Endometrial microvascular endothelial cells (primary cell): ENCODE data around the gene CHAF1A. TPM values are rescaled to one million over a fixed set of nuclear protein-coding genes. Genes with fewer than 3 reads are reported as not detected.

Source experiments
- in situ Hi-C: cut with HindIII; loops from 2 replicates; pipeline ENCODE4 v1.10.0; 2017; ENCODE audit warnings: low sequenced_read_pairs, low pct_unique_long_range_greater_than_20kb; ENCODE audit errors: inconsistent ontology term
- total RNA-seq: library from RNA; depleted of rRNA; stranded (reverse); fragments of >200 nt; gene quantifications from one replicate; pipeline ENCODE4 v1.2.3, GENCODE V29; 2015; ENCODE audit errors: inconsistent ontology term

The CHAF1A gene, protein sequence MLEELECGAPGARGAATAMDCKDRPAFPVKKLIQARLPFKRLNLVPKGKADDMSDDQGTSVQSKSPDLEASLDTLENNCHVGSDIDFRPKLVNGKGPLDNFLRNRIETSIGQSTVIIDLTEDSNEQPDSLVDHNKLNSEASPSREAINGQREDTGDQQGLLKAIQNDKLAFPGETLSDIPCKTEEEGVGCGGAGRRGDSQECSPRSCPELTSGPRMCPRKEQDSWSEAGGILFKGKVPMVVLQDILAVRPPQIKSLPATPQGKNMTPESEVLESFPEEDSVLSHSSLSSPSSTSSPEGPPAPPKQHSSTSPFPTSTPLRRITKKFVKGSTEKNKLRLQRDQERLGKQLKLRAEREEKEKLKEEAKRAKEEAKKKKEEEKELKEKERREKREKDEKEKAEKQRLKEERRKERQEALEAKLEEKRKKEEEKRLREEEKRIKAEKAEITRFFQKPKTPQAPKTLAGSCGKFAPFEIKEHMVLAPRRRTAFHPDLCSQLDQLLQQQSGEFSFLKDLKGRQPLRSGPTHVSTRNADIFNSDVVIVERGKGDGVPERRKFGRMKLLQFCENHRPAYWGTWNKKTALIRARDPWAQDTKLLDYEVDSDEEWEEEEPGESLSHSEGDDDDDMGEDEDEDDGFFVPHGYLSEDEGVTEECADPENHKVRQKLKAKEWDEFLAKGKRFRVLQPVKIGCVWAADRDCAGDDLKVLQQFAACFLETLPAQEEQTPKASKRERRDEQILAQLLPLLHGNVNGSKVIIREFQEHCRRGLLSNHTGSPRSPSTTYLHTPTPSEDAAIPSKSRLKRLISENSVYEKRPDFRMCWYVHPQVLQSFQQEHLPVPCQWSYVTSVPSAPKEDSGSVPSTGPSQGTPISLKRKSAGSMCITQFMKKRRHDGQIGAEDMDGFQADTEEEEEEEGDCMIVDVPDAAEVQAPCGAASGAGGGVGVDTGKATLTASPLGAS
- total RNA-seq: 21.3 TPM

DNA sequence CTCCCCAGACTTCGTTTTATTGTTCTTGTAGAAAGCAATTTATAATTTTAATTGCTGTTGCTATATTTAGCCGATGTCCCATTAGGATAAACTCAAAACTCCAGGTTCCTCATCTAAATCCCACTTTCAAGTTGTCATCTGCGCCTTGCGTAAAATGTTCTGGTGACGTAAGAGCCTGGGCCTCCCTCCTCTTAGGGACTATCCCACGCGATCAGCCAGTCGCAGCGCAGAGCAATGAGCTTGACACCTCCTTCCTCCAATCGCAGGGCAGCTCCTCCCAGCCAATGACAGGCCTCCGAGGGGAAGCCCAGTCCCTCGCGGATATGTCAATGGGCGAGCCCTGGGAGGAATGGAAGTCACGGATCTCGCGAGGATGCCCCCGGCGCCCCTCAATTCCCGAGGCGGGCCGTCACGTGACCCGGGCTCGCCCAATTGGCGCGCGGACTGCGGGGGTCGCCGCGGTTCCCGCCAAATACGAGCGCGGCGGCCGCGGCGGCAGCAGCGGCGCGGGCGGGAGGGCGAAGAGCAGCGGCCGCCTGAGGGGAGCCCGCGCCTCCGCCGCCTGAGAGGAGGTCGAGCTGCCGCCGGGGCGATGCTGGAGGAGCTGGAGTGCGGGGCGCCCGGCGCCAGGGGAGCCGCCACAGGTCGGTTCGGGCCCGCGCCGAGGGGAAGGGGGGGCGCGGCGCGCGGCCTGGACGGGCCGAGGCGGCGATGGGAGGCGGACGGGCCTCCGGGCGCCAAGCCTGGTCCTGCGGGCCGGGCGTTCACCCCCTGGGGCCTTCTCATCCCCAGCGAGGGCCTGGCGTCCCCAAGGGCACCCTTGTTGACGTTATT, at the start of gene CHAF1A:
CHAF1A (plus strand) TSS at position 470 of the 834 bp plus-strand sequence; CDS start at position 593, 123 bp downstream.
- in situ Hi-C loops: no loop called here

DNA sequence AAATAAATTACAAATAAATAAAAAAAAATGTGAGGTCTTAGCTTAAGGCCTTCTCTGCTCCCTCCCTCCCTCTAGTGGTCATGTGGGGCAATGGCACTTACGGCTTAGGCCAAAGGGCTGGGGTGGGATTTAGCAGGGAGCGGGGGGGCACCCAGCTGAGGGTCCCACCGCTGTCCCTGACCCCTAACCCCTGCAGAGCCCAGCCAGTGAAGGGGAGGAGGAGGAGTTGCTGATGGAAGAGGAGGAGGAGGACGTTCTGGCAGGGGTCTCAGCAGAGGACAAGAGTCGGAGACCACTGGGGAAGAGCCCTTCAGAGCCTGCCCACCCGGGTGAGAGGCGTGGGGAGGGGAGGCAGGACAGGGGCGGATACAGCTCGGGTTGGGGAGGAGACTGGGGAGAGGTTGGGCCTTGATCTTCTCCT, 49.7 kb upstream of the CHAF1A start:
- in situ Hi-C loops: no loop called here

DNA sequence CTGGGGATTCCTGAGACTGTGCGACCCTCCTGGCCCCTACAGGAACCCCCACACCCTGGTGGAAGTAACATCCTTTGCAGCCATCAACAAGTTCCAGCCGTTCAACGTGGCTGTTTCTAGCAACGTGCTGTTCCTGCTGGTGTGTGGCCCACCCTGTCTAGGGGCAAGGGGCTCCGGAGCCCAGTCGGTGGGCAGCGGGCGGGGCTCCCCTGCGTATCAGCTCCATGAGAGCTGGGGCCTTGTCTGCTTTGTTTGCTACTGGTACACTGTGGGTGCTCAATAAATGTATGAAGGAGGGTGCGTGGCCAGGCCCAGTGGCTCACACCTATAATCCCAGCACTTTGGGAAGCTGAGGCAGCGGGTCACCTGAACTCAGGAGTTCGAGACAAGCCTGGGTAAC, 48.2 kb upstream of the CHAF1A start:
- in situ Hi-C loops: no loop called here

DNA sequence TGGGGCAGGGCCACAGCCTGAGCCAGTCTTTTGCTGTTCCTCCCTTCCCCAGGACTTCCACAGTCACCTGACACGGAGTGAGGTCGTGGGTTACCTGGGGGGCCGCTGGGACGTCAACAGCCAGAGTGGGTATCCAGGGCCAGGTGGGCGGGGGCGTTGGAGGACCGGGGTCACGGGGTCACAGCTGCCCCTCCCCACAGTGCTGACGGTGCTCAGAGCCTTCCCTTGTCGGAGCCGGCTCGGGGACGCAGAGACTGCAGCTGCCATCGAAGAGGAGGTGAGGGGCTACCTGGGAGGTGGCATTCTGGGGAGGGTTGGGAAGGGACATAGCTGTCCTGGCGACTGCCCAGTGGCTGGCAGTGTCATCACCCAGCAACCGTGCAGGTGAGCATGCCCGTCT, 47.5 kb upstream of the CHAF1A start:
- in situ Hi-C loops: no loop called here

DNA sequence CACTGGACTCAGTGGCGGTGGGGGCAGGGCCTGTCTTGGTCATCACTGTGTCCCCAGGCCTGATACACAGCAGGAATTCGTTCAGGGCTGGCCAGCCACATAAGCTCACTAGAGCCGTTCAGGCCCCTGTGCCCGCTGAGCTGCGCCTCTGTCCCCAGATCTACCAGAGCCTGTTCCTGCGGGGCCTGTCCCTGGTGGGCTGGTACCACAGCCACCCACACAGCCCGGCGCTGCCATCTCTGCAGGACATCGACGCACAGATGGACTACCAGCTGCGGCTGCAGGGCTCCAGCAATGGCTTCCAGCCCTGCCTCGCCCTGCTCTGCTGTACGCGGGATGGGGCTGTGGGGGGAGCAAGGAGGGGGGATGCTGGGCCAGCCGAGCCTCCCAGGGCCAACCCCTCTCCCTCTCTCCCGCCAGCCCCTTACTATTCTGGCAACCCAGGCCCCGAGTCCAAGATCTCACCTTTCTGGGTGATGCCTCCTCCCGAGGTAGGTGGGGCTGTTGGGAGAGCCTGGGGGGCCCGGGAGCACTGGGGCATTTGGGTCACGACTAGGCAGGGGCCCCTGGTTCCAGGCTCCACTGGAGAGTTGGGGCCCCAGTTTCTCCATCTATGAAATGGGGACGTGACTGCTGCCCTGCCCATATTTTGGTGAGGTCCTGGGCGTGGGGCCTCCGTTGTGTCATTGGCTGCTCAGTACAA, 45.2 kb upstream of the CHAF1A start:
- in situ Hi-C loops: no loop called here

DNA sequence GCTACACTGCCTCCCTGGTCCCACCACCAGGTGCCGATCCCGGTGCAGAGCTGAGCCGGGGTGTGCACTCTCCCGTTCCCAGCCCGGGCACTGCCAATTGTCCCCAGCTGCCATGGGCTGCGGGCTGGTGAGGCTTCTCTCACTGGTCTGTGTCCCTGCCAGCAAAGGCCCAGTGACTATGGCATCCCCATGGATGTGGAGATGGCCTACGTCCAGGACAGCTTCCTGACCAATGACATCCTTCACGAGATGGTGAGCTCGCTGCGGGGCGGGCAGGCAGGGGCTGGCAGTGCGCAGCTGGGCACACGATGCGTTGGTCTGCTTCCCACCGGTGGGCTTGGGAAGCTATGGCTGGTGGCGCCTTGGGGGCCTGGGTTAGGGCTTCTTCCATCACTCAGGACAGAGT, 44.5 kb upstream of the CHAF1A start:
- in situ Hi-C loops: no loop called here

DNA sequence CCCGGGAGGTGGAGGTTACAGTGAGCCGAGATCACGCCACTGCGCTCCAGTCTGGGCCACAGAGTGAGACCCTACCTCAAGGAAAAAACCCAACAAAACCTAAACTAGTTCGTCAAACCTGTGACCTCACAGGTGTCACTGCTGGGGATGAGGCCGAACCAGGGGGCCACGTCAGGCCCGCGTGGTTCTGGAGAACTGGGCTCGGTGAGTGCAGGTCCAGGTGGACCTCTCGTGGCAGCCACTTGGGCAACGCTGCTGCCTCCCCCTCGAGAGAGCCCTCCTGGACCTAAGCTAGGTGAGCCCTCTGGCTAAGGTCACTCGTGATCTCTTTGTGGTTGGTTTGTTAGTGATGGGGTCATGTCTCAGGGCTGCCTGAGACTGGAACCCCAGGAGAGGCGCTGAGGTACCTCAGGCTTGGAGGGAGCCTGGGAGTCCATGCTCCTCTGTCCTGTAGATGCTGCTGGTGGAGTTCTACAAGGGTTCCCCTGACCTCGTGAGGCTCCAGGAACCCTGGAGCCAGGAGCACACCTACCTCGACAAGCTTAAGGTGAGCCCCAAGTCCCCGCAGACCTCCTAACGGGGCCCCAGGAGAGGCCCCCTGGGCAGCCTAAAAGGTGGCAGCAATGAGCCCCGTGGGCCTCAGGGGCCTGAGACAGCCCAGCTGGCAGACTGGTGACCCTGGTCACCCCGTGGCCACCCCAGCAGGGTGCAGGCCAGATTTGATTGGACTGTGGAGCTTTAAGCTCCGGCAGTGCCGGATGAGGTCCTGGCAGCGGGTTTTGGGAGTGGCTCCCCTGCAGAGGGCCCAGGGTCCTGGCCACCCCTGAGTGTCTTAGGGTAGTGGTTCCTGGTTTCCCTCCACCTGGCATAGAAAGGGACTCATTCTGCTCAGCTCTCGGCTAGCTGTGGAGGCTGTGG, 43.5 kb upstream of the CHAF1A start:
- in situ Hi-C loops: no loop called here

DNA sequence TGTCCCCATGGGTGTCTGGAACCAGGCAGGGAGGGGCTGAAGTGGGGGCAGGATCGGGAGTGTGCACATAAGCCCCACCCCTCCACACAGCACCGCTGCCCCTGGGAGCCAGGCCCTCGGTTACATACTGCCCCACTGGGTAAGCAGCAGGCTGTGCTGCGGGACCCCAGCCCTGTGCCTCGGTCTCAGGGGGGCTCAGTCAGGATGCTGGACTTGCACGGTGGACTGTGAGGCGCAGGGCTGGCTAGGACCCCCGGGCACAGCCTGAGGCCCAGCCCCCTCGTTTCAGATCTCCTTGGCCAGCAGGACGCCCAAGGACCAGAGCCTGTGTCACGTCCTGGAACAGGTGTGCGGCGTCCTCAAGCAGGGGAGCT, 42.8 kb upstream of the CHAF1A start:
- in situ Hi-C loops: no loop called here

DNA sequence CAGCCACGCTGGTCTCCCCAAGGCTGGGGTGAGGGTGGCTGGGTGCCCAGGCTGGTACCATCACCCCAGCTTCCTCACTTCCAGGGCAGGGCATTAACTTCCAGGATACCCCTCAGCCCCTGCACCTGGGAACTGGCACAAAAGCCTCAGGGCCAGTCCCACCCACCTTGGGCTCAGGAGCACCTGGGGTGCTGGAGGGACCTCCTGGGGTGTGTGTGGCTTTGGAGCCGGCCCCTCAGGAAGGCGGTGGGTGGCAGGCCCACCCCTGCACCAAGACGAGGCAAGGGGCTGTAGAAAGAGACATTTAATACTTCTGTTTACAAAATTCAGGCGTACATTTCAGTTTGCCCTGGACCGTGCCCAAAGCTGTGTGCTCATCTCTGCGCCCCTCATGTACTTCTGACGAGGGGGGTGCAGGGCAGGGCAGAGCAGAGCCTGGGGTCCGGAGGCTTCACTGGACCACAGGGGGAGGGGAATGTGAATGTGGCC, 42.3 kb upstream of the CHAF1A start:
- in situ Hi-C loops: no loop called here

DNA sequence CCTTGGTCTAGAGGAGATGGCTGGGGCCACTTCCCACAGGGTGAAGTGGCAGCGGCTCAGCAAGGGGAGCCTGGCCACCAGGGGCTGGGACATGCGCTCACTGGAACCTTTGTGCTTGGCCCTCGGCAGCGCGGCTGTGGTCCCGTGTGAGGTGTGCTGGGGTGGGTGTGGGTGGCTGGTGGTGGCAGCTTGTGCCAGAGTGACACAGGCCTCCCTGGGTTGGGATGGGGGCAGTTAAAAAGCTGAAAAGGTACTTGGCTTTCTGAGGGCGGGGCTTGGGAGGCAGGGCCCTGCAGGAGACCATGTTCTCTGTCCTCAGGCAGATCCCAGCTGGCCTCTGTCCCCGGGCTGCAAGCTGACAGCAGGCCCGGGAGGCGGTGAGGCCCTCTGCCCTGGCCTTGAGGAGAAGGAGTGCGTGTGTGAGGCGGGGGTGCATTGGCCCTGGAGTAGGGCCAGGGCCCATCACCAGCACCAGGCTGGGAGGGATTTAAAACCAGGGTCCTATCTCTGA, 41.7 kb upstream of the CHAF1A start:
- in situ Hi-C loops: no loop called here

DNA sequence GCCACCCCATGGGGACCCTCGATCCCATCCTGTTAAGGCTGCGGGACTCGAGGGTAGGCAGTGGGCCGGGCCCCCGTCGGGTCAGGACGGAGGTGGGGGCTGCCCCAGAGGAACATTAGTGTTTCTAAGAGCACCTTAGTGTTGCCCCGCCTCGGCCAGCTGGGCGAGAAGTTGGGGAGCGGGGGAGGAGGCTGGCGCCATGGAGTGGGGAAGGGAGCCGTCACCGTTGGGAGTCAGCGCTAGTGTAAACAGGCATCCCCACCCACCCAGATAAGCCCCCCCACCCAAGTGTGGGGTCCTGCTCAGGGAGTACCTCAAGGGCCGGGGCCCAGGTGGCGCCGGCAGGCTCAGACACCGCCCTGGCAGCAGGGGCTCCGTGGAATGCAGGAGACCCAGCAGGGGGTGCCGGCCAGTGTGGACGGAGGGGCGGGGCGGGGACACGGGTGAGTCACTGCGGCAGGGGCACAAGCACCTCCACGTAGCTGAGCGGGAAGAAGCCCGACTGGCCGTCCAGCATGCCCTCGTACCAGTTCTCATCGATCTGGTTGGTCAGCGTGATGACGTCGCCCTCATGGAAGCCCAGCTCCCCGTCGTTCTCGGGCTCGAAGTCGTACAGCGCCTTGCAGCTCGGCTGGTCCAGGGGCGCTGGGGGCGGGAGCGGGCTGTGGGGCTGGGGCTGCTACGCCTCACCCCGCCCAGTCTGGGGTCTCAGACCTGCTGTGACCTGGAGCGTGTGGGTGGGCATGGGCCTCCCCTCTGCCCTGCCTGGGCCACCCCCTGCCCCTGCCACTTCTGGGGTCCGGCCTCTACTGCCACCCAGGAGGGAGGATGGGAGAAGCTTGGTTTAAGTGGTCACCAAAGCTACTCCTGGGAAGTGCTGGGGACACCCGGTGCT, 41.0 kb upstream of the CHAF1A start:
- in situ Hi-C loops: no loop called here

DNA sequence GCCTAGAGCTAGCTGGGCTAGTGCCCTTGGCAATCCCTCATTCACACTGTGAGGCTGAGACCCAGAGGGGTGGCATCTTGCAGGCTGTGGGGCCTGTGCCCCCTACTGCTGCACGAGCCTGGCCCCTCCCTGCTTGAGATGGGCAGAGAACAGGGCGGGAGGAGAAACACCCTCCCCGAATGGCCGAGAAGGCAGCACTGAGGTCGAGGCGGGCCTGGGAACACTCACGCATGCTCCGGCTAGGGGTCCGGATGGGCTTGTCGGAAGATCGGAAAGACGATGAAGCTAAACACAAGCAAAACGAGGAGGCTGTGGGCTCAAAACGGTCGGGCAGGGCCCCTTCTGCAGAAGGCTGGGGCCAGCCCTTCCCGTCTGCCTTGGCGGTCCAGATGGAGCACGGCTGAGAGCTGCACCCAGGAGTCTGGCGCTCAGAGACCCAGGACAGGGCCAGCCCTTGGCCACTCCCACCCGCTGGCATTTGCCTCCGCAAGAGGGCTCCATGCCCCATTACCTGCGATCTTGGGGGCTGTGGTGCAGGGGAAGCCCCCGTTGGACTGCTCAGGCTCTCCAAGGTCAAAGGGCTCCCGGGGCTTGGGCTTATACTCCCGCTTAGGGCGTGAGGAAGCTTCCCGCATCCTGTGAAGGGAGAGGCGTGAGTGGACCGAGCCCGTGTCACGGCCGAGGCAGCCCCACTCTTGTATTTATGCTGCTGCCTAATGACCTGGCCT, 40.2 kb upstream of the CHAF1A start:
- in situ Hi-C loops: no loop called here

DNA sequence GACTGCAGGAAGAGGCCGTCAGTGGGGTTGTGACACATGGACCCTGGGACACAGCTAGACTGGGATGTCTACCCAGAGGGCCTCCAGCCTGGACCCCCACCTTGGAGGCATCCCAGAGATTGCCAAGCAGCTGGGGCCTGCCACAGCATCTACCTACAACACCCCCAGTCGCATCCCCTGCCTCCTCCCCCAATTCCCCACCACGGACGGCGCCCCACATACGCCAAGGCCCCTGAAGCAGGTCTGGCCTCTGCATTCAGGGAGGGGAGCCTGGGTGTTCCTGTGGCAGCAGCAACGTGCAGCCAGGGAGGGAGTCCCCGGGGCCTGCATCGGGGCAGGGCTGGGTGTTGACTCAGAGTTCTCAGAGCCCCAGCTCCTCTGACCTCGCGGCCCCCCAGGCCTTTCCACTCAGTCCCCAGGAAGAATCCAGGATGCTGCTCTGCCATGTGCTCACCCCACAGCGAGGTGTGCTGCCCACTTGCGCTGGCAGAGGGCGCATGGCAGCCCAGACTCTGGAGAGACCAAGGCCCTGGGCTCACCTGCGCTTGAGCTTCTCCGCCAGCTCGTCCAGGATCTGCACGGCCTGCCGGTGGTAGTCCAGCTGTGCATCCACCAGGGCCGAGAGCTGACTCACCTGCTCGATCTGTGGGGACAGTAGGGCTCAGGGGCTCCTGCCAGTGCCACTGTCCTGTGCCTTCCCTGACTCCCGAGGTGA, 39.5 kb upstream of the CHAF1A start:
- in situ Hi-C loops: no loop called here

DNA sequence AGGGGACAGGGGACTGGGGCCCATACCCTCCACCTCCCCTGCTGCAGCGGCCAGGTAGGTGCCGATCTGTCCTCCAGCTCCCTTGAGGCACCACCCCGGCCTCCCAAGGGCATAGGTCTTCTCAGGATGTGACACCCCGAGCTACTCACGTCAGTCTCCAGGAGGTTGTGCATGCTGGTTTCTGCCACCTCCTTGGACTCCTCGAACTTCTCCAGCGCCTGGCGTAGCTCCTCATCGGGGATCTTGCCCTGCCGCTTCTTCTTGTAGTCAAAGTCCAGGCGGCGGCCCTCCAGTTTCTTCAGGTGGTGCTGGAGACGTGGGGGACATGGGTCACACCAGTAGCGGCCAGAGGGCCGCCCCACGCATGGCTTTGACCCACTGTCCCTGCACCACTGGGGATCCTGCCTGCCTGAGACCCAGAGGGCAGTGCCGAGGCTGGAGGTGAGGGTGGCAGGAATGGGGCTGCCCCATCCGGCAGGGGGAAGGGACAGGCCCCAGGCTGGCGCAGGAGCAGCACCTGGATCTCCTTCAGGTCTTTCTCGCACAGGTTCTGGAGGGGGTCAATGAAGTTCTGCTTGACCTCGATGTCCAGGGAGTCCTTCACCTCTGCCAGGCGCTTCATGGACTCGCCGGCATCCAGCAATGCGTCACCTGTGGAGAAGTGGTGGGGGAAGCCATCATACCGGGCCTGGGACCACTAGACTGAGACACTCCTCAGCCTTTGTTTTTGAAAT, 38.7 kb upstream of the CHAF1A start:
- in situ Hi-C loops: no loop called here
